Measurements from ENCODE around the gene BCL2L1. TPM values are rescaled to one million over a fixed set of nuclear protein-coding genes. Genes with fewer than 3 reads are reported as not detected.

The BCL2L1 gene
- polyA plus RNA-seq, 1 of the 3 experiments (the other 2 are of a cell fraction), result 99.9 TPM

GRCh38 chr20:31620246-31620645 lies 102.4 kb downstream of the BCL2L1 start (continued):
- no peak for TF ChIP-seq POLR2AphosphoS5 (IDR thresholded peaks at IDR 0.05; ENCODE audit: low read depth, low read length)
- no peak for TF ChIP-seq IRF3 (IDR thresholded peaks at IDR 0.05; ENCODE audit: low read depth, low read length)
- no peak for TF ChIP-seq MEF2A (IDR thresholded peaks at IDR 0.05; ENCODE audit: borderline replicate concordance, low read depth)
- TF ChIP-seq TEAD4 (IDR thresholded peaks at IDR 0.05; ENCODE audit: borderline replicate concordance, insufficient read depth), result no peak
- TF ChIP-seq RCOR1 (IDR thresholded peaks at IDR 0.05; ENCODE audit: low read length), result no peak
- TF ChIP-seq FOXJ3 (CRISPR knock-in tag; IDR thresholded peaks at IDR 0.05), result no peak
- no peak for TF ChIP-seq TCF12 (IDR thresholded peaks at IDR 0.05)

- Histone ChIP-seq H3K27ac (ENCODE audit: low read depth in 2 of 2, low read length in 1 of 2) (no peak overlapping the region), H3K79me2 (ENCODE audit: insufficient read depth) (no peaks in the 10 kb centered on the region), H4K20me1 (ENCODE audit: insufficient read depth) (no peaks in the 10 kb centered on the region), H3K9ac (no peak overlapping the region), H3K9me3 (no peaks in the 10 kb centered on the region), H2AFZ (ENCODE audit: low read depth) (no peak overlapping the region), H3K4me2 (no peak overlapping the region), H3F3A (replicated peaks; ENCODE audit: insufficient read depth) (no peaks in the 10 kb centered on the region), H3K27me3 (ENCODE audit: insufficient read depth) (no peaks in the 10 kb centered on the region), H3K9me2 (no peaks in the 10 kb centered on the region), H3K36me3 (replicated peaks in 1 of 2; ENCODE audit: control insufficient read depth in 1 of 2, insufficient read depth in 2 of 2, low read length in 1 of 2) (no peaks in the 10 kb centered on the region), H3K4me1 (ENCODE audit: control insufficient read depth in 1 of 2, insufficient read depth in 2 of 2, low read depth in 1 of 2, low read length in 1 of 2) (peaks cover 0 to under 1% of the 10 kb centered on the region in 2 experiments; a peak in 1 of 4 replicates), H3K4me3 (ENCODE audit: low read depth in 2 of 2, low read length in 1 of 2) (no peak overlapping the region)
- ChIA-PET POLR2A (no interaction called here), CTCF (interaction anchor here (1.2 to 33.9 kb wide), 3 partner anchors 16 to 52 kb away, joined by 3 to 1802 read pairs (median 4); no protein-coding TSS in a partner anchor)
- WGBS (ENCODE audit: low lambda C conversion rate), result 88% methylated on average over 6 of the region's 6 CpGs
- TF ChIP-seq CHD2 (IDR thresholded peaks at IDR 0.05; ENCODE audit: low read length, partially characterized antibody), result no peak
- TF ChIP-seq, protein P1, sequence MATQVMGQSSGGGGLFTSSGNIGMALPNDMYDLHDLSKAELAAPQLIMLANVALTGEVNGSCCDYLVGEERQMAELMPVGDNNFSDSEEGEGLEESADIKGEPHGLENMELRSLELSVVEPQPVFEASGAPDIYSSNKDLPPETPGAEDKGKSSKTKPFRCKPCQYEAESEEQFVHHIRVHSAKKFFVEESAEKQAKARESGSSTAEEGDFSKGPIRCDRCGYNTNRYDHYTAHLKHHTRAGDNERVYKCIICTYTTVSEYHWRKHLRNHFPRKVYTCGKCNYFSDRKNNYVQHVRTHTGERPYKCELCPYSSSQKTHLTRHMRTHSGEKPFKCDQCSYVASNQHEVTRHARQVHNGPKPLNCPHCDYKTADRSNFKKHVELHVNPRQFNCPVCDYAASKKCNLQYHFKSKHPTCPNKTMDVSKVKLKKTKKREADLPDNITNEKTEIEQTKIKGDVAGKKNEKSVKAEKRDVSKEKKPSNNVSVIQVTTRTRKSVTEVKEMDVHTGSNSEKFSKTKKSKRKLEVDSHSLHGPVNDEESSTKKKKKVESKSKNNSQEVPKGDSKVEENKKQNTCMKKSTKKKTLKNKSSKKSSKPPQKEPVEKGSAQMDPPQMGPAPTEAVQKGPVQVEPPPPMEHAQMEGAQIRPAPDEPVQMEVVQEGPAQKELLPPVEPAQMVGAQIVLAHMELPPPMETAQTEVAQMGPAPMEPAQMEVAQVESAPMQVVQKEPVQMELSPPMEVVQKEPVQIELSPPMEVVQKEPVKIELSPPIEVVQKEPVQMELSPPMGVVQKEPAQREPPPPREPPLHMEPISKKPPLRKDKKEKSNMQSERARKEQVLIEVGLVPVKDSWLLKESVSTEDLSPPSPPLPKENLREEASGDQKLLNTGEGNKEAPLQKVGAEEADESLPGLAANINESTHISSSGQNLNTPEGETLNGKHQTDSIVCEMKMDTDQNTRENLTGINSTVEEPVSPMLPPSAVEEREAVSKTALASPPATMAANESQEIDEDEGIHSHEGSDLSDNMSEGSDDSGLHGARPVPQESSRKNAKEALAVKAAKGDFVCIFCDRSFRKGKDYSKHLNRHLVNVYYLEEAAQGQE (IDR thresholded peaks at IDR 0.05; ENCODE audit: low read depth, low read length), result no peak
- no peak for TF ChIP-seq TEAD4 (IDR thresholded peaks at IDR 0.05; ENCODE audit: borderline replicate concordance, insufficient read depth)
- no peak for TF ChIP-seq MEF2A (IDR thresholded peaks at IDR 0.05; ENCODE audit: borderline replicate concordance, low read depth)
- no peak for TF ChIP-seq EP300 (IDR thresholded peaks at IDR 0.05; ENCODE audit: borderline replicate concordance in 1 of 2, low read depth in 1 of 2, low read length in 1 of 2)
- DNase-seq, result no peak
Measured at GRCh38 chr20:31617432-31618104, 105.1 kb downstream of the BCL2L1 start.

Data from SK-N-SH (cell line).